SH-SY5Y (cell line): ENCODE measurements around the gene ZHX3.

ENCODE experiments used
- GATA2 ChIP-seq: IDR thresholded peaks from 2 replicates; pipeline ENCODE4 v1.6.1; 2011; ENCODE audit warnings: mild to moderate bottlenecking, low read depth, low read length
- GATA3 ChIP-seq: IDR thresholded peaks from 2 replicates; pipeline ENCODE4 v1.6.1; 2011; ENCODE audit warnings: low read depth, mild to moderate bottlenecking, low read length, moderate library complexity

DNA sequence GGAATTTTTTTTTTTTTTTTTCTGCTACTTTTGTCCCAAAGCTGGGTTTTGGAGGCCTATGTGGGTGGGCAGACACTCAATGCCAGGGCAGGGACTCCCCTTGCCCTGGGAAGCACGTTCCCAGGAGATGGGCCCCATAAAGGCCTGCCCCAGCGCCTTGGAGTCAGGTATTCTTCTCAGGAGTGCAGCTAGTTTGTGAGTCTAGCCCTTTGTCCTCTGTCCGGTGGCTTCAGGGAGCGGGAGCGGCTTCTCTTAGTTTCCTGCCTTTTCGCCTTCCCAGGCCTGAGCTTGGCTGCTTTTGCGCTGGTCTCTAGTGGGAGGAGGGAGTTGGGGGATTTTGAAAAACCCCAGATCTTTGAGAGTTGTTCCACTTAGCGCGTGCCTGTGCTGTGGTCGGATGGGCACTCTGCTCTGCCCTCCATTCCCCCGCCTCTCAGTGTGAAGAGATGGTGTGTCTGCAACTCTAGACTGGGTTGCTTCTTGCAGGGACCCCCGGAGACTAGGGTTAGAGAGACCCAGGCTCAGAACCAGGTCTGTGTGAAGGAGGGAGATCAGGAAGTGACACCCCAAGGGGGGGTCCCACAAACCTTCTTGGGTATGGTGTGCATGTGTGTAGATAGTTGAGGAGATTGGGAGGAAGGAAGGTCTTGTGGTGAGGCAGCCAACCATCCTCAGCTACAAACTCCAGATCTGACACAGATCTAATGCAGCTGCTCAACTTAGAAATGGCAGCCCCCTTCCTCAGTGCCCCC lies 178.9 kb downstream of the ZHX3 start:
- no peak for TF ChIP-seq GATA2
- TF ChIP-seq GATA3: no peak
